OCI-LY7 (cell line): ENCODE measurements around the gene GYPC.

Experiments used
- EZH2phosphoT487 ChIP-seq: fragments of 200-600 bp; sonication (generic); IDR thresholded peaks from 2 replicates; pipeline ENCODE4 v1.6.1; 2018; ENCODE audit warnings: low read depth, borderline replicate concordance, mild to moderate bottlenecking, mixed run types, antibody characterized with exemption, low read length, moderate library complexity, mixed read lengths
- TF ChIP-seq, protein P1 (sequence below): fragments of 200-600 bp; sonication (generic); conservative IDR thresholded peaks from 2 replicates; pipeline ENCODE4 v1.5.1; 2014; ENCODE audit warnings: mild to moderate bottlenecking, antibody characterized with exemption, low read length, moderate library complexity, mixed read lengths

DNA sequence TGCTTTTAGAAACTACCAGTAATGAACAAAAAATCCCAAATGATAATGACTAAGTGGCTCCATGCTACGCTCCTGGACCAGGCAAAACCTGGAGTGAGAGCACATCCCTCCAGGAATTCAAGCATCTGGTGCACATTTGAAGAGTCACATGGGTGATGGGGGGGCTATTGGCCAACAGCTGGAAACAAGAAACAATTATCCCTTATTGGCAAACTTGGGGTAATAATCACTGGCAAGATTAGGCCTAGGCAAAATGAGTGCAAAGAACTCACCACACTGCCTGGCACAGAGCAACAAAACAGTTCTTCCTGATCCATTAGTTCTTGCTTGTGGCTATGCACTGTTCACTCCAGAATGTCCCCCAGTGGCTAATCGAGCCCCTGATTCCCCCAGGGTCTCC lies 66.1 kb downstream of the GYPC start:
- TF ChIP-seq, protein P1, sequence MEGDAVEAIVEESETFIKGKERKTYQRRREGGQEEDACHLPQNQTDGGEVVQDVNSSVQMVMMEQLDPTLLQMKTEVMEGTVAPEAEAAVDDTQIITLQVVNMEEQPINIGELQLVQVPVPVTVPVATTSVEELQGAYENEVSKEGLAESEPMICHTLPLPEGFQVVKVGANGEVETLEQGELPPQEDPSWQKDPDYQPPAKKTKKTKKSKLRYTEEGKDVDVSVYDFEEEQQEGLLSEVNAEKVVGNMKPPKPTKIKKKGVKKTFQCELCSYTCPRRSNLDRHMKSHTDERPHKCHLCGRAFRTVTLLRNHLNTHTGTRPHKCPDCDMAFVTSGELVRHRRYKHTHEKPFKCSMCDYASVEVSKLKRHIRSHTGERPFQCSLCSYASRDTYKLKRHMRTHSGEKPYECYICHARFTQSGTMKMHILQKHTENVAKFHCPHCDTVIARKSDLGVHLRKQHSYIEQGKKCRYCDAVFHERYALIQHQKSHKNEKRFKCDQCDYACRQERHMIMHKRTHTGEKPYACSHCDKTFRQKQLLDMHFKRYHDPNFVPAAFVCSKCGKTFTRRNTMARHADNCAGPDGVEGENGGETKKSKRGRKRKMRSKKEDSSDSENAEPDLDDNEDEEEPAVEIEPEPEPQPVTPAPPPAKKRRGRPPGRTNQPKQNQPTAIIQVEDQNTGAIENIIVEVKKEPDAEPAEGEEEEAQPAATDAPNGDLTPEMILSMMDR = no peak
- no peak for TF ChIP-seq EZH2phosphoT487
